ENCODE data around the gene KIF11. TPM values are rescaled to one million over a fixed set of nuclear protein-coding genes. Genes with fewer than 3 reads are reported as not detected.

The KIF11 gene
- total and polyA plus RNA-seq, 9 of the 15 experiments (the other 6 are each of a cell fraction or from before 2014, with no cell fraction given) = 11.3 to 54.4 (median 29.2) TPM

DNA sequence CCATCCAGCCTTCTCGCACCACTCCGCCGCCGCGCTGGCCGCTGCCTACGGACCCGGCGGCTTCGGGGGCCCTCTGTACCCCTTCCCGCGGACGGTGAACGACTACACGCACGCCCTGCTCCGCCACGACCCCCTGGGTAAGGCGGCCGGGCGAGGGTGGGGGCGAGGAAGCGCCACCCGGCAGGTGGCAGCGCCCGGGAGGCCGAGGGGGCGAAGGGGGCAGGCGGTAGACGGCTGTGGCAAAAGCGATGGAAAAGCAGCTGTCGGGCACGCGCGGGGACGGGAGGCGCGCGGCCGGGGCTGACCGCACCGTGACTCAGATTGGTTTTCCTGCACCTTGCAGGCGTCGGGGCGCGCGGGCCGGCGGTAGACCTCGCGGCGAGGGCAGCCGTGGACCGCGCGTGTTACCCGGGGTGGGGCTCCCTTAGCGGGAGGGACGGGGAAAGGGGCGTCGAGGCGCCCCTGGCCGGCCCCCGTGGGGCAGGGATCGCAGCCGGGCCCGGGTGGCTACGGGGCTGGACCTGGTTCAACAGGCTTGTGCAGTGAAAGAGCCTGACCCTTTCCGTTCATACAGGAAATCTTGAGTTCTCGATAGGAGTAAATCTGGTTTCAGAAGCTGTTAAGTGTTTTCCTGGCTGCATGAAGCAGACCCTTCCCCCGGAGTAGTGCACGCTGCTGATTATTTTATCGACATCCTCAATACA lies 97.4 kb downstream of the KIF11 start (continued):
- TF ChIP-seq, protein P1, sequence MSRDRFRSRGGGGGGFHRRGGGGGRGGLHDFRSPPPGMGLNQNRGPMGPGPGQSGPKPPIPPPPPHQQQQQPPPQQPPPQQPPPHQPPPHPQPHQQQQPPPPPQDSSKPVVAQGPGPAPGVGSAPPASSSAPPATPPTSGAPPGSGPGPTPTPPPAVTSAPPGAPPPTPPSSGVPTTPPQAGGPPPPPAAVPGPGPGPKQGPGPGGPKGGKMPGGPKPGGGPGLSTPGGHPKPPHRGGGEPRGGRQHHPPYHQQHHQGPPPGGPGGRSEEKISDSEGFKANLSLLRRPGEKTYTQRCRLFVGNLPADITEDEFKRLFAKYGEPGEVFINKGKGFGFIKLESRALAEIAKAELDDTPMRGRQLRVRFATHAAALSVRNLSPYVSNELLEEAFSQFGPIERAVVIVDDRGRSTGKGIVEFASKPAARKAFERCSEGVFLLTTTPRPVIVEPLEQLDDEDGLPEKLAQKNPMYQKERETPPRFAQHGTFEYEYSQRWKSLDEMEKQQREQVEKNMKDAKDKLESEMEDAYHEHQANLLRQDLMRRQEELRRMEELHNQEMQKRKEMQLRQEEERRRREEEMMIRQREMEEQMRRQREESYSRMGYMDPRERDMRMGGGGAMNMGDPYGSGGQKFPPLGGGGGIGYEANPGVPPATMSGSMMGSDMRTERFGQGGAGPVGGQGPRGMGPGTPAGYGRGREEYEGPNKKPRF (IDR thresholded peaks at IDR 0.05; ENCODE audit: low read depth, low read length) = no peak
- TF ChIP-seq ELF1 (tag; IDR thresholded peaks at IDR 0.05) = no peak
- TF ChIP-seq, protein P2, sequence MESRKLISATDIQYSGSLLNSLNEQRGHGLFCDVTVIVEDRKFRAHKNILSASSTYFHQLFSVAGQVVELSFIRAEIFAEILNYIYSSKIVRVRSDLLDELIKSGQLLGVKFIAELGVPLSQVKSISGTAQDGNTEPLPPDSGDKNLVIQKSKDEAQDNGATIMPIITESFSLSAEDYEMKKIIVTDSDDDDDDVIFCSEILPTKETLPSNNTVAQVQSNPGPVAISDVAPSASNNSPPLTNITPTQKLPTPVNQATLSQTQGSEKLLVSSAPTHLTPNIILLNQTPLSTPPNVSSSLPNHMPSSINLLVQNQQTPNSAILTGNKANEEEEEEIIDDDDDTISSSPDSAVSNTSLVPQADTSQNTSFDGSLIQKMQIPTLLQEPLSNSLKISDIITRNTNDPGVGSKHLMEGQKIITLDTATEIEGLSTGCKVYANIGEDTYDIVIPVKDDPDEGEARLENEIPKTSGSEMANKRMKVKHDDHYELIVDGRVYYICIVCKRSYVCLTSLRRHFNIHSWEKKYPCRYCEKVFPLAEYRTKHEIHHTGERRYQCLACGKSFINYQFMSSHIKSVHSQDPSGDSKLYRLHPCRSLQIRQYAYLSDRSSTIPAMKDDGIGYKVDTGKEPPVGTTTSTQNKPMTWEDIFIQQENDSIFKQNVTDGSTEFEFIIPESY (CRISPR knock-in tag; IDR thresholded peaks at IDR 0.05) = no peak
- TF ChIP-seq NFRKB (IDR thresholded peaks at IDR 0.05; ENCODE audit: low read depth) = no peak
- no peak for TF ChIP-seq FOXJ3 (CRISPR knock-in tag; IDR thresholded peaks at IDR 0.05)
- no peak for TF ChIP-seq ZFP1 (CRISPR knock-in tag; IDR thresholded peaks at IDR 0.05)
- TF ChIP-seq MYC (IDR thresholded peaks at IDR 0.05; ENCODE audit: low read depth, low read length) = no peak
- TF ChIP-seq MYC (CRISPR knock-in tag; IDR thresholded peaks at IDR 0.05; ENCODE audit: borderline replicate concordance, low read depth) = no peak
- no peak for TF ChIP-seq MCM7 (IDR thresholded peaks at IDR 0.05)
- peak; percentile 75 for TF ChIP-seq ETV1 (tag; conservative IDR thresholded peaks at IDR 0.05; ENCODE audit: low read depth)
- TF ChIP-seq, protein P3, sequence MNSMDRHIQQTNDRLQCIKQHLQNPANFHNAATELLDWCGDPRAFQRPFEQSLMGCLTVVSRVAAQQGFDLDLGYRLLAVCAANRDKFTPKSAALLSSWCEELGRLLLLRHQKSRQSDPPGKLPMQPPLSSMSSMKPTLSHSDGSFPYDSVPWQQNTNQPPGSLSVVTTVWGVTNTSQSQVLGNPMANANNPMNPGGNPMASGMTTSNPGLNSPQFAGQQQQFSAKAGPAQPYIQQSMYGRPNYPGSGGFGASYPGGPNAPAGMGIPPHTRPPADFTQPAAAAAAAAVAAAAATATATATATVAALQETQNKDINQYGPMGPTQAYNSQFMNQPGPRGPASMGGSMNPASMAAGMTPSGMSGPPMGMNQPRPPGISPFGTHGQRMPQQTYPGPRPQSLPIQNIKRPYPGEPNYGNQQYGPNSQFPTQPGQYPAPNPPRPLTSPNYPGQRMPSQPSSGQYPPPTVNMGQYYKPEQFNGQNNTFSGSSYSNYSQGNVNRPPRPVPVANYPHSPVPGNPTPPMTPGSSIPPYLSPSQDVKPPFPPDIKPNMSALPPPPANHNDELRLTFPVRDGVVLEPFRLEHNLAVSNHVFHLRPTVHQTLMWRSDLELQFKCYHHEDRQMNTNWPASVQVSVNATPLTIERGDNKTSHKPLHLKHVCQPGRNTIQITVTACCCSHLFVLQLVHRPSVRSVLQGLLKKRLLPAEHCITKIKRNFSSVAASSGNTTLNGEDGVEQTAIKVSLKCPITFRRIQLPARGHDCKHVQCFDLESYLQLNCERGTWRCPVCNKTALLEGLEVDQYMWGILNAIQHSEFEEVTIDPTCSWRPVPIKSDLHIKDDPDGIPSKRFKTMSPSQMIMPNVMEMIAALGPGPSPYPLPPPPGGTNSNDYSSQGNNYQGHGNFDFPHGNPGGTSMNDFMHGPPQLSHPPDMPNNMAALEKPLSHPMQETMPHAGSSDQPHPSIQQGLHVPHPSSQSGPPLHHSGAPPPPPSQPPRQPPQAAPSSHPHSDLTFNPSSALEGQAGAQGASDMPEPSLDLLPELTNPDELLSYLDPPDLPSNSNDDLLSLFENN (IDR thresholded peaks at IDR 0.05; ENCODE audit: low read depth in 2 of 2, low read length in 2 of 2) = no peak
- no peak for TF ChIP-seq MAFG (tag; conservative IDR thresholded peaks at IDR 0.05)
- no peak for TF ChIP-seq XRCC5 (IDR thresholded peaks at IDR 0.05; ENCODE audit: low read depth, low read length)
- TF ChIP-seq ZNF707 (CRISPR knock-in tag; conservative IDR thresholded peaks at IDR 0.05) = no peak
- TF ChIP-seq PTTG1 (tag; IDR thresholded peaks at IDR 0.05; ENCODE audit: low read depth) = no peak
- no peak for TF ChIP-seq RBM25 (IDR thresholded peaks at IDR 0.05; ENCODE audit: low read depth, low read length, severe bottlenecking)
- TF ChIP-seq LARP7 (IDR thresholded peaks at IDR 0.05) = 0 out of 2 replicates have a peak, but pooled peaks have one; percentile 21
- no peak for TF ChIP-seq RBM22 (IDR thresholded peaks at IDR 0.05; ENCODE audit: low read depth, low read length, poor library complexity, severe bottlenecking)
- TF ChIP-seq, protein P4, sequence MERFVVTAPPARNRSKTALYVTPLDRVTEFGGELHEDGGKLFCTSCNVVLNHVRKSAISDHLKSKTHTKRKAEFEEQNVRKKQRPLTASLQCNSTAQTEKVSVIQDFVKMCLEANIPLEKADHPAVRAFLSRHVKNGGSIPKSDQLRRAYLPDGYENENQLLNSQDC (CRISPR knock-in tag; IDR thresholded peaks at IDR 0.05) = no peak
- TF ChIP-seq BRD4 (IDR thresholded peaks at IDR 0.05) = no peak
- TF ChIP-seq ZNF583 (CRISPR knock-in tag; IDR thresholded peaks at IDR 0.05) = no peak
- no peak for TF ChIP-seq EZH2 (IDR thresholded peaks at IDR 0.05; ENCODE audit: borderline replicate concordance, low read depth, low read length)

All from K562 (cell line).